ENCODE measurements around the gene RHOB. TPM values are rescaled to one million over a fixed set of nuclear protein-coding genes. Genes with fewer than 3 reads are reported as not detected.
"Not testable (repeated sequence)": the region's sequence is repeated elsewhere in the genome, so short reads cannot be mapped to it uniquely, and the experiment has no call there.

Gene RHOB
- total and polyA plus RNA-seq, 7 experiments from 2014 or later, result 0.64 to 244 (median 9.2) TPM

GRCh38 chr2:20488201-20488641, 41.3 kb downstream of the RHOB start:
- H3K9me3 ChIP-seq (ENCODE audit: control insufficient read depth in 2 of 3, low read length in 3 of 3), result no peaks in the 10 kb centered on the region
- ChIA-PET POLR2A (no interaction called here), CTCF (no interaction called here)
- ATAC-seq (no peak), DNase-seq (no peak)
- no peaks in the 10 kb centered on the region for H3K36me3 ChIP-seq (ENCODE audit: control insufficient read depth in 2 of 3, insufficient read depth in 3 of 3, low read length in 3 of 3)
- no peaks in the 10 kb centered on the region for H3K27me3 Mint-ChIP-seq
- no peak overlapping the region for H3K4me3 ChIP-seq (ENCODE audit: low read length)
- H3K27ac ChIP-seq (ENCODE audit: low read depth, low read length), result no peak overlapping the region
- no peaks in the 10 kb centered on the region for H3K9me3 Mint-ChIP-seq
- H3K4me3 Mint-ChIP-seq, result no peak overlapping the region
- no peaks in the 10 kb centered on the region for H3K27me3 ChIP-seq (ENCODE audit: control insufficient read depth in 2 of 2, insufficient read depth in 2 of 2, low read length in 2 of 2)
- no peaks in the 10 kb centered on the region for H3K4me1 Mint-ChIP-seq
- H3K36me3 Mint-ChIP-seq, result no peaks in the 10 kb centered on the region
- intact Hi-C loops (cut with micrococcal nuclease), result no loop called here
- H3K27ac Mint-ChIP-seq, result no peak overlapping the region
- no peaks in the 10 kb centered on the region for H3K4me1 ChIP-seq (ENCODE audit: control insufficient read depth in 2 of 2, insufficient read depth in 2 of 2, low read length in 2 of 2)

- no peak for DNase-seq
- H3K36me3 Mint-ChIP-seq, result no peaks in the 10 kb centered on the region
- no peak for ATAC-seq
- ChIA-PET CTCF (no interaction called here), POLR2A (no interaction called here)
- Histone ChIP-seq H3K27me3 (ENCODE audit: control insufficient read depth in 2 of 2, insufficient read depth in 2 of 2, low read length in 2 of 2) (no peaks in the 10 kb centered on the region), H3K36me3 (ENCODE audit: control insufficient read depth in 2 of 3, insufficient read depth in 3 of 3, low read length in 3 of 3) (no peaks in the 10 kb centered on the region), H3K4me3 (ENCODE audit: low read length) (no peak overlapping the region), H3K27ac (ENCODE audit: low read depth, low read length) (no peak overlapping the region), H3K9me3 (ENCODE audit: control insufficient read depth in 2 of 3, low read length in 3 of 3) (no peaks in the 10 kb centered on the region), H3K4me1 (ENCODE audit: control insufficient read depth in 2 of 2, insufficient read depth in 2 of 2, low read length in 2 of 2) (no peaks in the 10 kb centered on the region)
- intact Hi-C loops (cut with micrococcal nuclease), result no loop called here
- no peaks in the 10 kb centered on the region for H3K9me3 Mint-ChIP-seq
- no peaks in the 10 kb centered on the region for H3K27me3 Mint-ChIP-seq
- no peak overlapping the region for H3K4me3 Mint-ChIP-seq
- H3K4me1 Mint-ChIP-seq, result no peaks in the 10 kb centered on the region
- no peak overlapping the region for H3K27ac Mint-ChIP-seq
Measured at GRCh38 chr2:20488782-20489181, 41.9 kb downstream of the RHOB start.

GRCh38 chr2:20490300-20491181, 43.7 kb downstream of the RHOB start:
- Mint-ChIP-seq H3K27me3 (no peaks in the 10 kb centered on the region), H3K4me1 (peaks cover 0 to 7% (median 0%) of the 10 kb centered on the region in 7 donors), H3K4me3 (no peak overlapping the region), H3K27ac (no peak overlapping the region), H3K36me3 (no peaks in the 10 kb centered on the region), H3K9me3 (no peaks in the 10 kb centered on the region)
- intact Hi-C loops (cut with micrococcal nuclease), result no loop called here
- H3K27ac ChIP-seq (ENCODE audit: low read depth, low read length), result no peak overlapping the region
- DNase-seq (no peak), ATAC-seq (no peak)
- no peaks in the 10 kb centered on the region for H3K9me3 ChIP-seq (ENCODE audit: control insufficient read depth in 2 of 3, low read length in 3 of 3)
- H3K27me3 ChIP-seq (ENCODE audit: control insufficient read depth in 2 of 2, insufficient read depth in 2 of 2, low read length in 2 of 2), result no peaks in the 10 kb centered on the region
- POLR2A ChIA-PET, result no interaction called here
- CTCF ChIA-PET, result no interaction called here
- H3K4me3 ChIP-seq (ENCODE audit: low read length), result no peak overlapping the region
- no peaks in the 10 kb centered on the region for H3K36me3 ChIP-seq (ENCODE audit: control insufficient read depth in 2 of 3, insufficient read depth in 3 of 3, low read length in 3 of 3)
- no peaks in the 10 kb centered on the region for H3K4me1 ChIP-seq (ENCODE audit: control insufficient read depth in 2 of 2, insufficient read depth in 2 of 2, low read length in 2 of 2)

GRCh38 chr2:20491739-20492531, 45.1 kb downstream of the RHOB start:
- CTCF ChIA-PET, result interaction anchor here (0.7 kb wide), 1 partner anchor 35 kb away, joined by 3 read pairs; no protein-coding TSS in a partner anchor
- H3K4me1 Mint-ChIP-seq, result peaks cover 0 to 7% (median 0%) of the 10 kb centered on the region in 7 donors
- no peaks in the 10 kb centered on the region for H3K27me3 Mint-ChIP-seq
- POLR2A ChIA-PET, result no interaction called here
- H3K36me3 ChIP-seq (ENCODE audit: control insufficient read depth in 2 of 3, insufficient read depth in 3 of 3, low read length in 3 of 3), result no peaks in the 10 kb centered on the region
- H3K27ac ChIP-seq (ENCODE audit: low read depth, low read length), result no peak overlapping the region
- H3K36me3 Mint-ChIP-seq, result no peaks in the 10 kb centered on the region
- DNase-seq (no peak), ATAC-seq (no peak)
- no peak overlapping the region for H3K27ac Mint-ChIP-seq
- no peaks in the 10 kb centered on the region for H3K9me3 Mint-ChIP-seq
- H3K27me3 ChIP-seq (ENCODE audit: control insufficient read depth in 2 of 2, insufficient read depth in 2 of 2, low read length in 2 of 2), result no peaks in the 10 kb centered on the region
- no peak overlapping the region for H3K4me3 ChIP-seq (ENCODE audit: low read length)
- no peak overlapping the region for H3K4me3 Mint-ChIP-seq
- no peaks in the 10 kb centered on the region for H3K9me3 ChIP-seq (ENCODE audit: control insufficient read depth in 2 of 3, low read length in 3 of 3)
- intact Hi-C loops (cut with micrococcal nuclease), result no loop called here
- H3K4me1 ChIP-seq (ENCODE audit: control insufficient read depth in 2 of 2, insufficient read depth in 2 of 2, low read length in 2 of 2), result no peaks in the 10 kb centered on the region

- H3K36me3 Mint-ChIP-seq; H3K27me3 ChIP-seq (ENCODE audit: control insufficient read depth in 2 of 2, insufficient read depth in 2 of 2, low read length in 2 of 2); H3K4me3 Mint-ChIP-seq; DNase-seq; H3K27ac ChIP-seq (ENCODE audit: low read depth, low read length); H3K27me3 Mint-ChIP-seq; H3K4me1 ChIP-seq (ENCODE audit: control insufficient read depth in 2 of 2, insufficient read depth in 2 of 2, low read length in 2 of 2); H3K9me3 ChIP-seq (ENCODE audit: control insufficient read depth in 2 of 3, low read length in 3 of 3); H3K4me1 Mint-ChIP-seq; H3K4me3 ChIP-seq (ENCODE audit: low read length); H3K36me3 ChIP-seq (ENCODE audit: control insufficient read depth in 2 of 3, insufficient read depth in 3 of 3, low read length in 3 of 3); POLR2A ChIA-PET; ATAC-seq; intact Hi-C loops (cut with micrococcal nuclease); H3K27ac Mint-ChIP-seq; CTCF ChIA-PET; H3K9me3 Mint-ChIP-seq: not testable (repeated sequence)
Measured at GRCh38 chr2:20493095-20493494, 46.2 kb downstream of the RHOB start.

GRCh38 chr2:20494241-20494640, 47.4 kb downstream of the RHOB start:
- H3K9me3 ChIP-seq (ENCODE audit: control insufficient read depth in 2 of 3, low read length in 3 of 3), result no peaks in the 10 kb centered on the region
- ChIA-PET CTCF (no interaction called here), POLR2A (no interaction called here)
- no peak for DNase-seq
- Mint-ChIP-seq H3K9me3 (no peaks in the 10 kb centered on the region), H3K27ac (peak overlapping the region in 1 of 9 donors; percentile 19), H3K4me3 (no peak overlapping the region), H3K27me3 (peaks cover 0 to 2% (median 0%) of the 10 kb centered on the region in 5 donors), H3K4me1 (peaks cover 0 to 7% (median 0%) of the 10 kb centered on the region in 7 donors), H3K36me3 (no peaks in the 10 kb centered on the region)
- intact Hi-C loops (cut with micrococcal nuclease), result no loop called here
- no peak overlapping the region for H3K4me3 ChIP-seq (ENCODE audit: low read length)
- no peak overlapping the region for H3K27ac ChIP-seq (ENCODE audit: low read depth, low read length)
- no peak for ATAC-seq
- H3K36me3 ChIP-seq (ENCODE audit: control insufficient read depth in 2 of 3, insufficient read depth in 3 of 3, low read length in 3 of 3), result no peaks in the 10 kb centered on the region
- H3K4me1 ChIP-seq (ENCODE audit: control insufficient read depth in 2 of 2, insufficient read depth in 2 of 2, low read length in 2 of 2), result no peaks in the 10 kb centered on the region
- H3K27me3 ChIP-seq (ENCODE audit: control insufficient read depth in 2 of 2, insufficient read depth in 2 of 2, low read length in 2 of 2), result no peaks in the 10 kb centered on the region
